Smooth muscle cell of the coronary artery (primary cell): ENCODE measurements around the gene SETD9. TPM values are rescaled to one million over a fixed set of nuclear protein-coding genes. Genes with fewer than 3 reads are reported as not detected.

Experiments
- total RNA-seq: library from RNA; depleted of rRNA; stranded (reverse); fragments of >200 nt; gene quantifications from 2 replicates; pipeline ENCODE4 v1.2.3, GENCODE V29; 2014; ENCODE audit warnings: low replicate concordance

Gene SETD9, protein sequence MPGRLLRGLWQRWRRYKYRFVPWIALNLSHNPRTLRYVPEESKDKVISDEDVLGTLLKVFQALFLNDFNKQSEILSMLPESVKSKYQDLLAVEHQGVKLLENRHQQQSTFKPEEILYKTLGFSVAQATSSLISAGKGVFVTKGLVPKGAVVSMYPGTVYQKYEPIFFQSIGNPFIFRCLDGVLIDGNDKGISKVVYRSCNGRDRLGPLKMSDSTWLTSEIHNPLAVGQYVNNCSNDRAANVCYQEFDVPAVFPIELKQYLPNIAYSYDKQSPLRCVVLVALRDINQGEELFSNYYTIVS
- 4.1 and 4.6 TPM in 2 replicates for total RNA-seq

DNA sequence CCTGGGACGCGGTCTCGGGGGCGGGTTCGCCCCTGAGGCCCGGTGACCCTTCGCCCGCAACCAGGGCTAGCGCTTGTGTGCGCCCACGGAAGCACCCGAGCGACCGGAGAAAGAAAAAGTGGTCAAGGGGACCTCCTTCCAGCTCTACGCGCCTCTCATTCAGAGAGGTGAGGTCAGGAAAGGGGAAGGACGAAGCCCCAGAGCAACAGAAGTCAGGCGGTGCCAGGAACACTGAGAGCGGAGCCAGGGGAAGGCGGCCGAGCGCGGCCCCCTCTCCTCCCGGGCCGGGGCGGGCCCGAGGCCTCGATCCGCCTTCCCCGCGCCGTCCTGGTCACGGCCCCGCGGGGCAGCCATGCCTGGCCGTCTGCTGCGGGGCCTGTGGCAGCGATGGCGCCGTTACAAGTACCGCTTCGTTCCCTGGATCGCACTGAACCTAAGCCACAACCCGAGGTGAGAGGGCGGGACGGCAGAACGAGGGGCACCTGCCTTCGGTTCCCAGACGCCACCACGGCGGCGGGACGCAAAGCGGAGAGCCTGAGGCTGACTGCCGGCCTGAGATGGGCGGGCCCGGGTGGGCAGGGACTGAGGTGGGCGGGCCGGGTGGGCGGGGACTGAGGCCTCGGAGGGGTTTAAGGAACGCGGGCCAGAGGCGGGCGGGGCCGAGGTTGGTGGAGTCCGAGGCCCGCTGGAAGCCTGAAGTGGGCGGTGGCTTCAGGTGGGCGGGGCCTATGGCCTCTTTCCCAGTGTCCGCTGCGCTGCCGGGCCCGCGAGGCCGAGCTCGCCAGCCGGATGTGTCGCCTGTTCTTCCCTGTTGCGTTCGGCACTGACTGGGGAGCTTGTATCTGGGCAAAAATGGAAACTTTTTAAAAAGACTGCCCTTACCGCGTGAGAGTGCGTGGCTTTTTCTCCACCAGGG, at the start of gene SETD9:
Gene SETD9, plus strand, starts transcription at position 303 of the 916 bp plus-strand sequence. Its CDS starts 50 bp downstream, at position 353.

DNA sequence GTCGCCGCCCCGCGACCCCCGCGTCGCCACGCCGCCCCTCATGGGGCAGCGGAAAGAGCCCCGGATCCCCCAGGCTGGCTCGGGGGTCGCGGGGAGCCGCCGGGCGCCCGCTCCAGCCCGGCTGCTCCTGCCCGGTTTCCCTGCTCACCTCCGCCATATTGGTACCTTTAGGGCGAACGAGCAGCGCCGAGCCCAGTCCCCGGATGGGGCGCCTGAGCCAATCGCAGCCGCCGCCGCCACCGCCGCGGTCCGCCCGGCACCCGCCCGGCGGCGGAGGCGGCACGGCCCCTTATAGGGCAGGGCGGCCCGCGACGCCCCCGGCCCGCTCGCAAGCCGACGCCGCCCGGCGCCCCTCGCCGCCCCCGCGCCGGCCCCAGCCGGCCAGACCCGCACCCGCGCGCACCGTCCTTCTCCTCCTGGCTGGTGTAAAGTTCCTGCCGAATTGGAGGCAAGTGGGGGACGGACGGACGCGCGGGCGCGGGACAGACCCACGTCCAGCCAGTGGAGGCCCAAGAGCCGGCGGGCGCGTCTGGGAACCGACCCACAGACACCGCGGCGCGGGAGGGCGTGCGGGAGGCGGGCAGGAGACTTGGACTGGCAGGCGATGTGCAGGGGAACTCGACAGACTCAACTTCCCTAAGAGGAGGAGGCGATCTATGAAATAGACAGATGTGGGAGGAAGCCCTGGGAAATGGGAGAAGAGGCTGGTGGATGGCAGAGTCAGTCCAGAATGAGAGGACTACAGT, 42.7 kb downstream of the SETD9 start, which contains the start of gene MIER3:
Gene MIER3, minus strand, starts transcription at position 178 of the 746 bp plus-strand sequence. Its CDS starts 21 bp downstream, at position 157.

Other genes starting within 250 kb of the SETD9 start
- 4.3 and 7.8 TPM in 2 replicates for gene MAP3K1, start 94.0 kb upstream of the SETD9 start, total RNA-seq
- gene MIER3, start 42.5 kb downstream of the SETD9 start, total RNA-seq = 12.4 and 16.7 TPM in 2 replicates